ENCODE measurements around the gene CPNE9.

Gene CPNE9

DNA sequence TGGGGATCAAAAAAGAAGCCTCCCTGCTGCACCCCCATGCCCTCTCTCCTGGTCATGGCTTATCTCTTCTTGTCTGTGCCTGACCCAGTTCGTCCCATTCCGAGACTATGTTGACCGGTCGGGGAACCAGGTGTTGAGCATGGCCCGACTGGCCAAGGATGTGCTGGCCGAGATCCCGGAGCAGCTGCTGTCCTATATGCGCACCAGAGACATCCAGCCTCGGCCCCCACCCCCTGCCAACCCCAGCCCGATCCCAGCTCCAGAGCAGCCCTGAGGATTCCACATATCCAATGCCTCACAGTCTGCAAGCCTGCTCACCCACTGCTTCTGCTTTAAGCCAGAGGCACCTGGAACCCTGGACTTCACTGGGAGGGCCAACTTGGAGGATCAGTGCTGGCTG is 25.8 kb downstream of the CPNE9 start:
- TF ChIP-seq FOXK2 (IDR thresholded peaks at IDR 0.05) (no peak), ARNT (IDR thresholded peaks at IDR 0.05) (no peak), HDGF (IDR thresholded peaks at IDR 0.05; ENCODE audit: borderline replicate concordance) (no peak), ELF4 (IDR thresholded peaks at IDR 0.05) (no peak), LEF1 (IDR thresholded peaks at IDR 0.05; ENCODE audit: borderline replicate concordance) (no peak), L3MBTL2 (conservative IDR thresholded peaks at IDR 0.05) (no peak), CTBP1 (IDR thresholded peaks at IDR 0.05; ENCODE audit: borderline replicate concordance) (no peak), SP1 (IDR thresholded peaks at IDR 0.05) (no peak), TARDBP (IDR thresholded peaks at IDR 0.05) (no peak)
- TF ChIP-seq, protein P1, sequence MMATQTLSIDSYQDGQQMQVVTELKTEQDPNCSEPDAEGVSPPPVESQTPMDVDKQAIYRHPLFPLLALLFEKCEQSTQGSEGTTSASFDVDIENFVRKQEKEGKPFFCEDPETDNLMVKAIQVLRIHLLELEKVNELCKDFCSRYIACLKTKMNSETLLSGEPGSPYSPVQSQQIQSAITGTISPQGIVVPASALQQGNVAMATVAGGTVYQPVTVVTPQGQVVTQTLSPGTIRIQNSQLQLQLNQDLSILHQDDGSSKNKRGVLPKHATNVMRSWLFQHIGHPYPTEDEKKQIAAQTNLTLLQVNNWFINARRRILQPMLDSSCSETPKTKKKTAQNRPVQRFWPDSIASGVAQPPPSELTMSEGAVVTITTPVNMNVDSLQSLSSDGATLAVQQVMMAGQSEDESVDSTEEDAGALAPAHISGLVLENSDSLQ (IDR thresholded peaks at IDR 0.05), result no peak
- CTCF ChIA-PET, result no interaction called here
- POLR2A ChIA-PET, result interaction anchor here (1.3 kb wide), 1 partner anchor 20 kb away, joined by 4 read pairs; the partner anchor contains the start of gene OGG1
- no peak for DNase-seq (ENCODE audit: extremely low spot score)

DNA sequence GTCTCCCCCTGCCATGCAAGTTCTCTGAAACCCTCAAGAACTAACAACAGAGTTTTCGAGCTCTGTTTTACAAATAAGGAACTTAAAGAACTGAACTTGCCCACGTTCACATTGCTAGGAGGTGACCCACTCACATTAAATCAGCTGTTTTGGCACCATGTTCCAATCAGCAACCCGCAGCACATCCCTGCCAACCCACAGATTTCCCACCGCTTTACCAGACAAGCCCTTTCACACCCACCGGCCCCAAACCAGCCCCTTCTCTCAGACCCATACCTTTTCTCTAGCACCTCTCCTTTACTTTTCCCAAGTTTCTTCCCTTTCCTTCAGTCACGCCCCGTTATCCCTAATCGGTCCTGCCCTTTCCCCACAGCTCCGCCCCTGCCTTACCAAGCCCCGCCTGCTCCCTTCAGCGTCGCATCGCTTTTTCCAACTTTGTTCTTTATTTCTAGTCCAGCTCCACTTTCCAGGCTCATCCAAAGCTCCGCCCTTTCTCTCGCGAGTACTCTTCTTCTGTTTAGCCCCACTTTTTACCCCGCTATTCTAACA is 27.1 kb downstream of the CPNE9 start:
- peak; percentile 80 for DNase-seq (ENCODE audit: extremely low spot score)
- ChIA-PET POLR2A (interaction anchor here (0.9 to 2.0 kb wide), 5 partner anchors 10 to 82 kb away, joined by 3 to 10 read pairs (median 4); partner anchors contain the start of genes CAMK1 and OGG1), CTCF (interaction anchor here (0.7 kb wide), 1 partner anchor 201 kb away, joined by 3 read pairs; no protein-coding TSS in a partner anchor)
- TF ChIP-seq SP1 (IDR thresholded peaks at IDR 0.05) (peak; percentile 62), ELF4 (IDR thresholded peaks at IDR 0.05) (no peak), SUZ12 (IDR thresholded peaks at IDR 0.05) (no peak), ZNF384 (IDR thresholded peaks at IDR 0.05) (no peak), FOXK2 (IDR thresholded peaks at IDR 0.05) (no peak), ARNT (IDR thresholded peaks at IDR 0.05) (no peak)

DNA sequence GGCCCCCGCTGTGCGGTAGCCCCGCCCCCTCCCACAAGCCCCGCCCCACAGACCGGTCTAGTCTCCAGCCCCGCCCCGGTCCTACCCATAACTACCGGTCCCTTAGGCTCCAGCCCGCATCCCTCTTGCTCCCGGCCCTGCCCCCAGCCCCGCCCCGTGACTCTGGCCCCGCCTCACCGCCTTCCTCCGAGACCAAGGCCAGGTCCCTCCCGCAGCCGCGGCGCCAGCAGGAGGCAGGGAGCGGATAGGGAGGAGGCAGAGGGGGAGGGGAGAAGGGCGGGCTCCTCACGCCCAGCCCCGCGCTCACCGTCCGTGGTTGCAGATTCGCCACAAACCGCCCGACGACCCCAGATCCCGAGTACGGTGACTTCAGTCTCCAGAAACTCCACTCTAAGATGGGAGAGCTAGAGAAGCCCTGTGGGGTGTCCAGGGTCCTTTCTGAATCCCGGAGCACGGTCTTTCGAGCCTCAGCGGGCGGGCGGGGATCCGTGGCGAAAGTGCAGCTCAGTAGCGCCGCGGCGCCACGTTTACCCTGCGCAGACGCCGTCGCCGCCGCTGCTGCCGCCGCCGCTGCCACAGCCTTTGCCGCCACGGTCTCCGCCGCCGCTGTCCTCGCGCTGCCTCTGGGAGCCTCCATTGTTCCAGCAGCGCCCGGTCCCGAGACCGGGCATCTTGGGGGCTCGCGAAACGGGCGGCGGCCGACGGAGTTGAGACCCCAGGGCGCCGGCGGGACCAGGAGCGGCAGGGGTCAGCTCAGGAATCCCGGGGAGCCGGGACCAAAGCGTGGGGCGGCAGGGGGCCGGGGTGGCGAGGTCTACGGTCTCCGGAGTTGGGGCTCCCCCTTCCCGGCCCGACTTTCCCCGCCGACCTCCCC is 27.8 kb downstream of the CPNE9 start, which contains the start of gene BRPF1:
TSS of gene BRPF1 (plus strand) at position 530 of the 874 bp plus-strand sequence. CDS start 2,406 bp downstream, outside the sequence.
- CTCF ChIA-PET, result interaction anchor here (0.7 to 0.9 kb wide), 2 partner anchors 18 to 202 kb away, joined by 3 read pairs; partner anchors contain the start of gene OGG1

DNA sequence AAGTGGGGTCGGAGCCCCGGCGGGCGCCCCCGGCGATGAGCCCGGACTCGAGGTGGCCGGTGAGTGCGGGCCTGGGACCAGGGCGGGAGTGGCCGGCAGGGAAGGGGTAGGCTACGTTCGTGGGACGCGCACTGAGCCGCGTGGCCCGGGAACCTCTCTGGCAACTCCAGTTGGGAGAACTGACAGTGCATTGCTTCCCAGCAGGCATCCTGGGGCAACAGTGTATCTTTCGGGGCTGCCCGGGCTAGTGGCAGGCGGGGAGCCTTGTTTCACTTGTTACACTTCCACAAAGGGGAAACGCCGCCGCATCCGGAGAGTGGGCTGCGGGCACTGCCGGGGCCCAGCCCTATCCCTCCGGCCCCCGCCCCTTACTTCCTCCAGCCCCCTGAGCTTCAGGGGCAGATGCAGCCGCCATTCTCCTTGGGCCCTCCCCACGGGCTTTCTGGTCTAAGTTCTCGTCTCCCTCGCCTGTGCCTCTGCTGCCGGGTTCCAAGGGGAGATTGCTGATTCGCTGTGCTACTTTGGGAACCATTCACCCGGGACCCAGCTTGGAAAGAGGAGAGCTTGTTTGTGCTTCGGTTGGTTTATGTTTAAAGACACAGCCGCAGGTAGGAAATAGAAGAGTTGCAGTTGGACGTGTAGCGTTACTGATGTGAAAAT is 28.6 kb downstream of the CPNE9 start:
- peak; percentile 38 for DNase-seq (ENCODE audit: extremely low spot score)
- TF ChIP-seq BHLHE40 (IDR thresholded peaks at IDR 0.05; ENCODE audit: borderline replicate concordance) (no peak), CTBP1 (IDR thresholded peaks at IDR 0.05; ENCODE audit: borderline replicate concordance) (no peak), ELF4 (IDR thresholded peaks at IDR 0.05) (no peak), TARDBP (IDR thresholded peaks at IDR 0.05) (no peak), NFRKB (IDR thresholded peaks at IDR 0.05) (no peak), FOXA1 (IDR thresholded peaks at IDR 0.05) (no peak), FOXK2 (IDR thresholded peaks at IDR 0.05) (no peak), FOXM1 (IDR thresholded peaks at IDR 0.05; ENCODE audit: borderline replicate concordance) (no peak), HDGF (IDR thresholded peaks at IDR 0.05; ENCODE audit: borderline replicate concordance) (no peak), ZNF384 (IDR thresholded peaks at IDR 0.05) (no peak), SP1 (IDR thresholded peaks at IDR 0.05) (no peak), ARNT (IDR thresholded peaks at IDR 0.05) (no peak), L3MBTL2 (conservative IDR thresholded peaks at IDR 0.05) (no peak), LEF1 (IDR thresholded peaks at IDR 0.05; ENCODE audit: borderline replicate concordance) (no peak), SUZ12 (IDR thresholded peaks at IDR 0.05) (no peak)
- TF ChIP-seq, protein P1 (IDR thresholded peaks at IDR 0.05), result no peak
- ChIA-PET POLR2A (interaction anchor here (2.0 to 2.6 kb wide), 2 partner anchors 17 to 38 kb away, joined by 10 to 35 read pairs; partner anchors contain the start of genes CAMK1 and OGG1), CTCF (interaction anchor here (0.9 to 1.6 kb wide), 2 partner anchors 17 to 18 kb away, joined by 3 read pairs; partner anchors contain the start of gene OGG1)

More for the DNA sequence above, 27.8 kb downstream of the CPNE9 start, which contains the start of gene BRPF1:
- TF ChIP-seq ELF4 (IDR thresholded peaks at IDR 0.05) (no peak), SP1 (IDR thresholded peaks at IDR 0.05) (0 out of 2 replicates have a peak, but pooled peaks have one; percentile 8), LEF1 (IDR thresholded peaks at IDR 0.05; ENCODE audit: borderline replicate concordance) (peak; percentile 92; the same call in 1 of the 2 replicates), L3MBTL2 (conservative IDR thresholded peaks at IDR 0.05) (peak; percentile 89), SUZ12 (IDR thresholded peaks at IDR 0.05) (no peak), FOXM1 (IDR thresholded peaks at IDR 0.05; ENCODE audit: borderline replicate concordance) (peak; percentile 63; the same call in 1 of the 2 replicates)
- TF ChIP-seq, protein P1 (IDR thresholded peaks at IDR 0.05), result no peak
- POLR2A ChIA-PET, result interaction anchor here (0.5 to 2.6 kb wide), 6 partner anchors 11 to 241 kb away, joined by 3 to 35 read pairs (median 4); partner anchors contain the start of genes CAMK1 and OGG1
- DNase-seq (ENCODE audit: extremely low spot score), result peak; percentile 100

DNA sequence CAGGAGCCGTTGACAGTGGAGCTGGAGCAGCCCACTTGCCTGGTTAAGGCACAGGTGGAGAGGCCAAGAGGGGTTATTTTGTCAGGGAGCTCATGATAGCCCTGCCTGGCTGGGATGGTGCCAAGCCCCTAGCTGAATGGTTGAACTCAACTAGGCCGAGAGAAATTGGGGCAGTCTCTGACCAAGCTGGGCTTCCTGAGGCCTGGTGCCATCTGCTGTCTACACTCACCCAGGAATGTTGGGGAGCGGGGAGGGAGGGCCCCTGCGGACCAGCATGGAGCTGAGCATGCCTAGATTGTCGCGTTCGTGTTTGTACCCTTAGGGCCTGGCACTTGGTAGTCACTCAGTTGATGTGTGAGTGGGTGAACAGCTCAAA is 29.1 kb downstream of the CPNE9 start:
- ChIA-PET POLR2A (interaction anchor here (2.6 kb wide), 1 partner anchor 16 kb away, joined by 35 read pairs; the partner anchor contains the start of gene OGG1), CTCF (interaction anchor here (1.6 kb wide), 1 partner anchor 16 kb away, joined by 3 read pairs; no protein-coding TSS in a partner anchor)
- no peak for DNase-seq (ENCODE audit: extremely low spot score)
- no peak for TF ChIP-seq BHLHE40 (IDR thresholded peaks at IDR 0.05; ENCODE audit: borderline replicate concordance)
- TF ChIP-seq ZNF384 (IDR thresholded peaks at IDR 0.05), result no peak
- TF ChIP-seq ELF4 (IDR thresholded peaks at IDR 0.05), result no peak
- TF ChIP-seq LEF1 (IDR thresholded peaks at IDR 0.05; ENCODE audit: borderline replicate concordance), result no peak
- TF ChIP-seq HDGF (IDR thresholded peaks at IDR 0.05; ENCODE audit: borderline replicate concordance), result no peak
- no peak for TF ChIP-seq CTBP1 (IDR thresholded peaks at IDR 0.05; ENCODE audit: borderline replicate concordance)
- TF ChIP-seq TARDBP (IDR thresholded peaks at IDR 0.05), result no peak
- no peak for TF ChIP-seq L3MBTL2 (conservative IDR thresholded peaks at IDR 0.05)
- TF ChIP-seq ARNT (IDR thresholded peaks at IDR 0.05), result no peak
- no peak for TF ChIP-seq FOXA1 (IDR thresholded peaks at IDR 0.05)
- TF ChIP-seq NFRKB (IDR thresholded peaks at IDR 0.05), result no peak
